ENCODE results near the gene MRPS18A. TPM values are rescaled to one million over a fixed set of nuclear protein-coding genes. Genes with fewer than 3 reads are reported as not detected.

The MRPS18A gene
- total RNA-seq, 1 donor from 2014 or later = 41.8 TPM

DNA sequence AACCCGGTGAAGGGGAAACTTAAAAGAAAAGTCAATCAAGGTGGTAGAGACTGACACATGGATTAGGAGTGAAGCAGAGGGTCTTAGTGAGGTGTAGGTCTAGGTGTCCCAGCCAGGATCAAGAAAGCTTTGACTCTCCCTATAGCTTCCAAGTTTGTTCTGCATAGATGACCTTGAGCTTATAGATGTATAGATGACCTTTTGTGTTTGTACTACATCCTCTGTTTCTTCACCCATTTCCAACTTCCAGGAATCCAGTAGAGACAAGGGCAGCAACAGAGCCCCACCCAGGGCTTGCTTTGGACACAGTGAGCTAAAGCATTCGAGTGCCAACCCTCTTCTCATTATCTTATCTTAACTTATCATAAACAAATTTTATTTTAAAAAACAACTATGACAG is 1.8 kb upstream of the MRPS18A start:
- no peak for DNase-seq
- peaks cover 41% of the 10 kb centered on the region for H3K4me1 ChIP-seq
- H3K4me3 ChIP-seq = no peak overlapping the region
- H3K27ac ChIP-seq (replicated peaks) = no peak overlapping the region
- intact Hi-C loops (cut with micrococcal nuclease) = no loop called here
- TF ChIP-seq, protein P1, sequence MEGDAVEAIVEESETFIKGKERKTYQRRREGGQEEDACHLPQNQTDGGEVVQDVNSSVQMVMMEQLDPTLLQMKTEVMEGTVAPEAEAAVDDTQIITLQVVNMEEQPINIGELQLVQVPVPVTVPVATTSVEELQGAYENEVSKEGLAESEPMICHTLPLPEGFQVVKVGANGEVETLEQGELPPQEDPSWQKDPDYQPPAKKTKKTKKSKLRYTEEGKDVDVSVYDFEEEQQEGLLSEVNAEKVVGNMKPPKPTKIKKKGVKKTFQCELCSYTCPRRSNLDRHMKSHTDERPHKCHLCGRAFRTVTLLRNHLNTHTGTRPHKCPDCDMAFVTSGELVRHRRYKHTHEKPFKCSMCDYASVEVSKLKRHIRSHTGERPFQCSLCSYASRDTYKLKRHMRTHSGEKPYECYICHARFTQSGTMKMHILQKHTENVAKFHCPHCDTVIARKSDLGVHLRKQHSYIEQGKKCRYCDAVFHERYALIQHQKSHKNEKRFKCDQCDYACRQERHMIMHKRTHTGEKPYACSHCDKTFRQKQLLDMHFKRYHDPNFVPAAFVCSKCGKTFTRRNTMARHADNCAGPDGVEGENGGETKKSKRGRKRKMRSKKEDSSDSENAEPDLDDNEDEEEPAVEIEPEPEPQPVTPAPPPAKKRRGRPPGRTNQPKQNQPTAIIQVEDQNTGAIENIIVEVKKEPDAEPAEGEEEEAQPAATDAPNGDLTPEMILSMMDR (IDR thresholded peaks at IDR 0.05; ENCODE audit: borderline replicate concordance) = no peak
- no peaks in the 10 kb centered on the region for H3K9me3 ChIP-seq (replicated peaks)
- no peaks in the 10 kb centered on the region for H3K27me3 ChIP-seq (ENCODE audit: low read depth)
- H3K36me3 ChIP-seq = no peaks in the 10 kb centered on the region

DNA sequence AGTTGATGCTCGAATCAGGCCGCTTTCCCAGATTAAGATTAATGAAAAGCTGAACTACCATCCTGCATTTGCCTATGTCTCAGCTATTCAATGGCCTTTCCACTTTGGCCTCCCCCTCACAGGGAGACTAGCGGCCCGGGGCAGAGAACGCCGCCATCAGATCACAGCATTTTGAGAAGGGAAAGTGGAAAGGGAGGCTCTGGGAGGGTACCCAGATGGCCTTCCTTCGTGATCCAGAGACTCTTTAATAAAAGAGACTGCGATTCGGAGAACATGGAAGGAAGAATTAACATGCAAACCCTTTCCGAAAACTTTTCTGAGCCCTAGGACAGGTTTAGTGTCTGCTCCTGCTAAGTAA is 533 bp downstream of the MRPS18A start:
- Histone ChIP-seq H3K27ac (replicated peaks) (peak overlapping the region; percentile 86), H3K9me3 (replicated peaks) (no peaks in the 10 kb centered on the region), H3K4me3 (peak overlapping the region; percentile 76), H3K36me3 (no peaks in the 10 kb centered on the region), H3K27me3 (ENCODE audit: low read depth) (no peaks in the 10 kb centered on the region), H3K4me1 (peaks cover 64% of the 10 kb centered on the region)
- TF ChIP-seq, protein P1 (IDR thresholded peaks at IDR 0.05; ENCODE audit: borderline replicate concordance) = no peak
- intact Hi-C loops (cut with micrococcal nuclease) = no loop called here
- DNase-seq = no peak

DNA sequence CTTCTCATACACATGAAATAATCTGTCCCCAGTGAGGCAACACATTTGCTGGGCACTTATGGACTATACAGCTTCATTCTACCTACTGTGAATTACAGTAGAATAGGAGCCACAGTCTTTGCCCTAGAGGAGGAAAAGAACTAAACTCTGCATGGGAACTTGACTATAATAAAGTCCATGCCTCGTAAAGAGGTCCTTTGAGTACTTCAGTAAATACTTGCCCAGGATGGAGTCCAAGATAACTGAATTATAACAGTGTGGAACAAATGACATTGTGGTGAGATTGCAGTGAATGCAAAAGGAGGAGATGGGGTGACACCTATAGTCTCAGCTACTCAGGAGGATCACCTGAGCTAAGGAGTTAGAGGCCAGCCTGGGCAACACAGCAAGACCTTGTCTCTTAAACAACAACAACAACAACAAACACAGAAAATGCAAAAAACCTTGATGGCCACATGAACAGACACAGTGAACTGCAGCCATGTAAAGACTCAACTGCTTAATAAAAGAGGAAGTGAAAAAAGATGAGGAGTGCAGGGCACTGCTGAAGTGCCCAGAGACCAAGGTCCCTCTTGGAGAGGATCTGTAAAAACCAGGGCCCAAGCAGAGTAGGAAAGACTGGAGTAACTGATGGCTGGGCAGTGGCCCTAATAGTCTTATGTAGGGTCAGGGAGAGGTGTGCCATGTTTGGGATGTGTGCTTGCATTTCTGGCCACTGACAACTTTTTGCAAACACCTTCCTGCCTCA is 3.7 kb downstream of the MRPS18A start:
- H3K36me3 ChIP-seq = peaks cover 17% of the 10 kb centered on the region
- no peak for DNase-seq
- no peaks in the 10 kb centered on the region for H3K27me3 ChIP-seq (ENCODE audit: low read depth)
- no peak overlapping the region for H3K4me3 ChIP-seq
- H3K4me1 ChIP-seq = peaks cover 88% of the 10 kb centered on the region
- H3K27ac ChIP-seq (replicated peaks) = peak overlapping the region; percentile 75
- intact Hi-C loops (cut with micrococcal nuclease) = no loop called here
- no peaks in the 10 kb centered on the region for H3K9me3 ChIP-seq (replicated peaks)
- TF ChIP-seq, protein P1 (IDR thresholded peaks at IDR 0.05; ENCODE audit: borderline replicate concordance) = no peak

DNA sequence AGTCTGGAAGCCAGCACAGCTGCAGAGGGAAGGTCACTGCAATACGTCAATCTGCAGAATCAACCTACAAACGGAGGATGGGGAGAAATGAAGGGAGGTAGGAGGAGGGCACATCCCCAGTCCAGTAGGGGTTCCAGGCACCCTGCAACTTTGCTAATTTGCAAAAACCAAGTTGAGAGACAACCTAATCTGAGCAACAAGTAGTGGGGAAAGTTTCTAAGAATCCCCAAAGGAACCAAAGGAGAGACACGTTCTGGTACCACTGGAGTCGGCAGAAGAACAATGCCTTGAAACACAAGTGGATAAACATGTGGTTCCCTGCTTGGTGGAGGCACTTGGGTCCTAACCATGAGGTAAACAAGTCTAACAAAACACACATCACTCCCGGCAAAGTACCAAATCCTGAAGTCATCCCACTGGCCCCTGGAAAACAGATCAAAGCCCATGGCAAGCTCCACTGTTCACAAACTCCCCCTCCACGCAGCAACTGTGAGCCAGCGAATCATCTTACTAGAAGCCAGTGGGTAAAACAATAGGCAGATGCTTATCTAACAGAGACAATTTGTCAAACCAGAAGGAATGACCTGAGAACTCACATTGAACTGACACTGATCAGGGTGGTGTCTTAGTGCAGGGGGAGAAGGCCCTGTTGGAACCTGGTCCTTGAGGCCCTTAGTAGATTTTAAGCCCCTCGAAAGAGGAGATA is 4.7 kb downstream of the MRPS18A start:
- peak overlapping the region; percentile 75 for H3K27ac ChIP-seq (replicated peaks)
- peaks cover 80% of the 10 kb centered on the region for H3K4me1 ChIP-seq
- H3K4me3 ChIP-seq = no peak overlapping the region

DNA sequence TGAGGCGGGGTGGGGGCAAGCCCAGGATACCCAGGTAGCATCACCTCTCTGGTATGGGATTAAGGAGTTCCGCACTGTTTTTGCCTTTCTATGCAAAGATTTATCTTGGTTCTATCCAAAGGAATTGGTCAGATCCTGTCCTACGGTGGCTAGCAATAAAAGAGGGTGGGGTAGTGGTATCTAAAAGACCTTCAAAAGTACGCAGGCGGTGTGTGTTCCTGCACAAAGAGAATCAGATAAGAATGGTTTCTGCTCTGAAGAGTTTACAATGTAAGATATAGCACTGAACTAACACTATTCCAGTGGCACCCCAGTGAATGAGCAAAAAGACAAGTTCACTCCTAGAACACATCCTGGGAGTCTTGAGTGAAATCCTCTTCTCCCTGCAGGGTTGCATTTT is 6.3 kb downstream of the MRPS18A start:
- intact Hi-C loops (cut with micrococcal nuclease) = no loop called here
- H3K27me3 ChIP-seq (ENCODE audit: low read depth) = no peaks in the 10 kb centered on the region
- H3K36me3 ChIP-seq = peaks cover 43% of the 10 kb centered on the region
- H3K4me1 ChIP-seq = peaks cover 80% of the 10 kb centered on the region
- TF ChIP-seq, protein P1 (IDR thresholded peaks at IDR 0.05; ENCODE audit: borderline replicate concordance) = no peak
- peak overlapping the region; percentile 75 for H3K27ac ChIP-seq (replicated peaks)
- H3K4me3 ChIP-seq = no peak overlapping the region
- no peak for DNase-seq
- H3K9me3 ChIP-seq (replicated peaks) = no peaks in the 10 kb centered on the region

More for the DNA sequence above, 4.7 kb downstream of the MRPS18A start:
- peaks cover 27% of the 10 kb centered on the region for H3K36me3 ChIP-seq
- intact Hi-C loops (cut with micrococcal nuclease) = no loop called here
- DNase-seq = no peak
- H3K27me3 ChIP-seq (ENCODE audit: low read depth) = no peaks in the 10 kb centered on the region
- H3K9me3 ChIP-seq (replicated peaks) = no peaks in the 10 kb centered on the region
- TF ChIP-seq, protein P1 (IDR thresholded peaks at IDR 0.05; ENCODE audit: borderline replicate concordance) = no peak

Measured in left ventricle myocardium inferior (tissue), 1 donor.